ENCODE data around the gene NT5C3A.
"Not testable (repeated sequence)": the region's sequence is repeated elsewhere in the genome, so short reads cannot be mapped to it uniquely, and the experiment has no call there.

Gene NT5C3A

DNA sequence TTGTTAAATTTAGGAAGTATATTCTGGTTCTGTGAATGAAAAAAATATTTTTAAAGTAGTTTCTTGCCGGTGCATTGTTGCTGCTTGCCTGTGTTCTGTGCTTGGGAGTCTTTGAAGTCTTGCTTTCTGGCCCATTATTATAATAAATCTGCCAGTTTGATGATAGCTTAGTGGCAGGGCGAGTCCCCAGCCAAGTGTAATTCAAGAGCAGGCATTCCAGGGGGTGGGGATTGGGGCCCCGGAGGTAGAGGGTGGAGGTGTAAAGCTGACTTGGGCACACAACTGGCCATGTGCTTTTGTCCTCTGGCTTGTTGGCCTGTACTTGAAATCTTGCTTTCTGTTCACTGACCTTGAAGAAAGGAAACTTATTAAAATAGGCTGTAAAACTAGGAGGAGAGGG lies 90.6 kb downstream of the NT5C3A start:
- DNase-seq: not testable (repeated sequence)

- not testable (repeated sequence) for DNase-seq
Measured at GRCh38 chr7:32967268-32967582, 95.4 kb downstream of the NT5C3A start.

GRCh38 chr7:32966489-32967267 lies 95.9 kb downstream of the NT5C3A start:
- not testable (repeated sequence) for DNase-seq

DNA sequence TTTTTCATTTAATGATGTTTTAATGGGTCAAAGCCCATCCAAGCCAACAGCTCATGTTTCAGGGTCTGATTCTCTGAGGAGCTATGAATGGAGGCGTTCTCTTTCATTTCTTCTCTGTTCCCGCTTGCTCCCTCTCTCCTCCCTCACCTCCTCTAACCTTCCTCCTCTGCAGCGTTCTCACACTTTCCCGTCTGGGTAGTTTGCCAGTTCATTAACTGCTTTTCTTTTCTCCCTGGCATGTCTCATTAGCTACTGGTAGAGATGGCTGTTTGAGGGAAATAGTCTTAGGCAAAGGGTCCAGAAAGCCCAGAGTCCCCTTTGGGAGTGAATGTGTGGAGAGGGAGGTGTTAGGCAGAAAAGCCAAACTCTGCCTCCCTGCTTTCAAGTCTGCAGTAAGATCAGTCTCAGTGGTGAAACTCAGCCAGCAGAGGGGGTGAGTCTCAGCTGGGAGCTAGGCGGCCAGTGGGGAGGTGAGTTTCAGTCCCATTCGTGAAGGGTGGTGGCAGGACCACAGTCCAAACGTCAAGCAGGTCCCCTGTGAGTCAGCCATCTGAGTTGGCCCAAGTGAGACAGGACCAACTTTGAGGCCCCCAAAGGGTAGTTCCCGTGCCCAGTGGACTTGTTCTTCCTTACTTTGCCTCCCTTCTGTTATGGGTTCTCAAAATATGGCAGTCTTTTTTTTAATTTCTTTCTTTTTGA lies 98.0 kb downstream of the NT5C3A start:
- not testable (repeated sequence) for DNase-seq
